Peyer's patch (tissue), 4 donors: Measurements from ENCODE around the gene OPN1MW.
"Not testable (repeated sequence)": the region's sequence is repeated elsewhere in the genome, so short reads cannot be mapped to it uniquely, and the experiment has no call there.

Experiments
- POLR2A ChIP-seq, 2 donors: fragments of 450-650 bp; IDR thresholded peaks; one replicate each; pipeline ENCODE4 v1.5.1; 2017; ENCODE audit warnings: antibody characterized with exemption in 2 of 2, mild to moderate bottlenecking in 2 of 2, moderate library complexity in 2 of 2
- TF ChIP-seq, protein P1 (sequence below), 6 experiments: fragments of 450-650 bp in 4 of 6; fragments of 200-600 bp in 2 of 6; sonication (generic) in 1 of 6; IDR thresholded peaks; one replicate each; pipeline ENCODE4 v1.5.1; 2017 to 2019; ENCODE audit warnings: antibody characterized with exemption in 6 of 6, mild to moderate bottlenecking in 3 of 6, moderate library complexity in 1 of 6

GRCh38 chrX:154159345-154159744 lies 23.1 kb upstream of the OPN1MW start:
- TF ChIP-seq, protein P1, sequence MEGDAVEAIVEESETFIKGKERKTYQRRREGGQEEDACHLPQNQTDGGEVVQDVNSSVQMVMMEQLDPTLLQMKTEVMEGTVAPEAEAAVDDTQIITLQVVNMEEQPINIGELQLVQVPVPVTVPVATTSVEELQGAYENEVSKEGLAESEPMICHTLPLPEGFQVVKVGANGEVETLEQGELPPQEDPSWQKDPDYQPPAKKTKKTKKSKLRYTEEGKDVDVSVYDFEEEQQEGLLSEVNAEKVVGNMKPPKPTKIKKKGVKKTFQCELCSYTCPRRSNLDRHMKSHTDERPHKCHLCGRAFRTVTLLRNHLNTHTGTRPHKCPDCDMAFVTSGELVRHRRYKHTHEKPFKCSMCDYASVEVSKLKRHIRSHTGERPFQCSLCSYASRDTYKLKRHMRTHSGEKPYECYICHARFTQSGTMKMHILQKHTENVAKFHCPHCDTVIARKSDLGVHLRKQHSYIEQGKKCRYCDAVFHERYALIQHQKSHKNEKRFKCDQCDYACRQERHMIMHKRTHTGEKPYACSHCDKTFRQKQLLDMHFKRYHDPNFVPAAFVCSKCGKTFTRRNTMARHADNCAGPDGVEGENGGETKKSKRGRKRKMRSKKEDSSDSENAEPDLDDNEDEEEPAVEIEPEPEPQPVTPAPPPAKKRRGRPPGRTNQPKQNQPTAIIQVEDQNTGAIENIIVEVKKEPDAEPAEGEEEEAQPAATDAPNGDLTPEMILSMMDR (IDR thresholded peaks at IDR 0.05), result not testable (repeated sequence)
- TF ChIP-seq POLR2A (IDR thresholded peaks at IDR 0.05), result not testable (repeated sequence)
